LoVo (cell line): ENCODE results near the gene TRAF2.

ENCODE experiments used
- DNase-seq: peaks from one replicate; pipeline ENCODE4 v3.0.0-alpha.2; 2016; ENCODE audit warnings: low spot score

The TRAF2 gene

GRCh38 chr9:136847088-136847825 lies 39.1 kb upstream of the TRAF2 start:
- DNase-seq, result peak; percentile 36

DNA sequence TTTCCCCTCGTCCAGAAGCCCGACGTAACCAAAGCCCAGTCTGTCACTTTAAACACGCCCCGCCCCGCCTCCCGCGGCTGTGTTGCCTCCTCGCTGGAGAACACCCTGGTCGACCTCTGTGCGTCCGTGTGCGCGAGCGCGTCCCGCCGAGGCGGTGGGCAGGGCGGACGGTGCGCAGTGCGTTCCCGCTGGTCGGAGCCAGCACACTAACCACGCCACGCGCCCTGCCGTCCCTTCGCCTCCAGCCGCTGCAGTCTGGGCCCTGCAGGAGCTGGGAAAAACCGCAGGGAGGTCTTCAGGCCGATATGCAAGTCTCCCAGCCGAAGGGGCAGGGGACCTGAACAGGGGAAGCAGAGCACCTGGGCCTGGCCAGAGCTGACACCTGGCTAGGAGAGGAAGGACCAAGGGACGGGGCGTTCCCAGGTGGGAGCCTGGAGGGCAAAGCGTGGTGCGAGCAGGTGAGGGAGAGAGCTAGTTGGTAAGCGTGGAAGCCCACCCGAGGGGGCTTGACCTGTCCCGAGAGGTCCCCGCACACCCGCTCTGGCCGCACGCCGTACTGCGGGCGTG lies 38.4 kb upstream of the TRAF2 start:
- peak; percentile 80 for DNase-seq

DNA sequence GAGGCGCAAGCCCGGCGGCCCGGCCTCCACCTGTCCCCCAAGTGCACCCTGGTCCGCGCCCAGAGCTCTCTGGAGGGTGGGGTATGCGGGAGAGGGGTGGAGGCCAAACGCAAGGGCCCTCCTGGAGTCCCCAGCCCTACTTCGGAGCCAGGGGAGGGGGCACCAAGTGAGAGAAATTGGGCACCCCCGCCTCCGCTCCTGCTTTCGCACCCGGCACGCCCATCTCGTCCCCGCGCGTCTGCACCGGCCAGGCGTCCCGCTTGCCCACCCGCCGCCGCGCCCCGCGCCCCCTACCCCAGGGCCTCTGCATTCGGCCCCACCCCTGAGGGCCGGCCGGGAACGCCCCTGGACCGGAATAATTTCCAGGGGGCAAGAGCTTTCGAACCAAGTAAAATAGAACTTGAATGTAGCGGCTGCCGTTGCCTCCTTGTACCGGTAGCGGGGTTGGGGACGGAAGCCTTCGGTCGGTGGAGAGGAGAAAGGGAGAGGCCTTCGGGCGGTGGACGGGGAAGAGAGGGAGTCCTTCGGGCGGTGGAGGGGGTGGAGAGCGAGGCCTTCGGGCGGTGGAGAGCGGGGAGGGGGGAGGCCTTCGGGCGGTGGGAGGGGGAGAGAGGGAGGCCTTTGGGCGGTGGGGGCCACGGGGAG lies 37.8 kb upstream of the TRAF2 start:
- no peak for DNase-seq

DNA sequence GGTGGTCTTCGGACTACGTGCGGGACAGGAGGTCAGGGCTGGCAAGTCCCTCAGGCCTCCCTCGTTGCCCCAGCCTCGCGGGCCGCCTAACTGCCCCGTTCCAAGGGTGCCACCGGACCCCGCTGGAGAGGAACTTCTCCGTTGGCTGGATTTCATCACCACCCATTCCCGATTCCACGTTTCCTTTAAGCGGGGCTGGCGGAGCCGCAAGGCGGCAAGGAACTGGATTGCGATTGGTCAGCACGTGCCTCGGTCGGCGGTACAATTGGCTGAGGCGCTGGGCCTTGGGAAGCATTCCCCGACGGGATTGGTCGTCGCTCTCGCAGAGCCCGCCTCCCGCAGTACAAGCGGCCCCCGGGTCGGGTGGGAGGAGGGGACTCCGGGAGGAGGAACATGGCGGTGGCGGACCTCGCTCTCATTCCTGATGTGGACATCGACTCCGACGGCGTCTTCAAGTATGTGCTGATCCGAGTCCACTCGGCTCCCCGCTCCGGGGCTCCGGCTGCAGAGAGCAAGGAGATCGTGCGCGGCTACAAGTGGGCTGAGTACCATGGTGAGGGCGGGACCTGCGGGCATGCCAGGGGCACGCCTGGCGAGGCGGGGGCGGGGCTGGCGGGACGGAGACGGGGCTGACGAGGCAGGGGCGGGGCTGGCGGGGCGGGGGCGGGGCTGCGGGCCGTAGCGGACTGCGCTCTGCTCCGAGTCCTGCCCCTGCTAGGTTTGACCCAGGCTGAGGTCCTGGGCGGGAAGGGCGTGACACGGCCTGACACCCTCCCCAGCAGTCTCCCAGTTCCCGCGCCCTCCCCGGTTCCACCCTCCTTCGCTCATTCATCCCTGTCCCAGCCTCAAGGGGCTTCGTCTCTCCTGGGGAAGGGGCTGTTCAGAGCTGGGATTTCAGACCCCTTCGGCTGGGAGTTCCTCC lies 37.0 kb upstream of the TRAF2 start, which contains the start of gene PHPT1:
PHPT1 (plus strand) TSS at position 372 of the 922 bp plus-strand sequence; CDS start at position 394, 22 bp downstream.
- peak; percentile 99 for DNase-seq

DNA sequence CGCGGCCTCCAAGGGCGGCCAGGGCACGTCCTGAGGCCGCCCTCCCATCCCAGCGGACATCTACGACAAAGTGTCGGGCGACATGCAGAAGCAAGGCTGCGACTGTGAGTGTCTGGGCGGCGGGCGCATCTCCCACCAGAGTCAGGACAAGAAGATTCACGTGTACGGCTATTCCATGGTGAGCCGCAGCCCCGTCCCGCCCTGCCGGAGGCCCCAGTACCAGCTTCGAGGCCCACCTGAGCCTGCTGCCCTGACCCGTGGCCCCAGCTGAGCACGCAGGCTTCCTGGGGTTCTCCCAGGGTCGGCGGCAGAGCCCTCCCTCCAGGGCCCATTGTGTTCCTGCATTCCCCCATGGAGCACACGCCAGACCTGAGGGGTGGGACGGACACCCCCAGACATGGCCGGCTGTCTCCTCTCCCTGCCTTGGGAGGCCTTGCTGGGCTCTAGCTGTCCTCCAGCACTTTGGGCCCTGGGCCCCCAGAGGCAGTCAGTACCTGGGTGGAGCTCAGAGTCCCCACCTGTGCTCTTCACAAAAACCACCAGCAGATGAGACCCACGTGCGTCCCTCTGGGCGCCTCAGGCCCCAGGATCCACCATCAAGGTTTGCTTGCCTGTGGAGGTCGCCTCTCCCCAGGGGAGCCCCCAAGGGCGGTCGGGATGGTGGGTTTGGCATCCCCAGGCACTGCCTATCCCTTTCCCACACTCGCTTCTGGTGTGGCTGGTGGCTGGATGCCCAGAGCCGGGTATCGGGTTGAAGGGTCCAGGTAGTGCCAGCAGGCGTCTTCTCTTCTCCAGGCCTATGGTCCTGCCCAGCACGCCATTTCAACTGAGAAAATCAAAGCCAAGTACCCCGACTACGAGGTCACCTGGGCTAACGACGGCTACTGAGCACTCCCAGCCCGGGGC lies 36.1 kb upstream of the TRAF2 start:
- DNase-seq, result no peak

DNA sequence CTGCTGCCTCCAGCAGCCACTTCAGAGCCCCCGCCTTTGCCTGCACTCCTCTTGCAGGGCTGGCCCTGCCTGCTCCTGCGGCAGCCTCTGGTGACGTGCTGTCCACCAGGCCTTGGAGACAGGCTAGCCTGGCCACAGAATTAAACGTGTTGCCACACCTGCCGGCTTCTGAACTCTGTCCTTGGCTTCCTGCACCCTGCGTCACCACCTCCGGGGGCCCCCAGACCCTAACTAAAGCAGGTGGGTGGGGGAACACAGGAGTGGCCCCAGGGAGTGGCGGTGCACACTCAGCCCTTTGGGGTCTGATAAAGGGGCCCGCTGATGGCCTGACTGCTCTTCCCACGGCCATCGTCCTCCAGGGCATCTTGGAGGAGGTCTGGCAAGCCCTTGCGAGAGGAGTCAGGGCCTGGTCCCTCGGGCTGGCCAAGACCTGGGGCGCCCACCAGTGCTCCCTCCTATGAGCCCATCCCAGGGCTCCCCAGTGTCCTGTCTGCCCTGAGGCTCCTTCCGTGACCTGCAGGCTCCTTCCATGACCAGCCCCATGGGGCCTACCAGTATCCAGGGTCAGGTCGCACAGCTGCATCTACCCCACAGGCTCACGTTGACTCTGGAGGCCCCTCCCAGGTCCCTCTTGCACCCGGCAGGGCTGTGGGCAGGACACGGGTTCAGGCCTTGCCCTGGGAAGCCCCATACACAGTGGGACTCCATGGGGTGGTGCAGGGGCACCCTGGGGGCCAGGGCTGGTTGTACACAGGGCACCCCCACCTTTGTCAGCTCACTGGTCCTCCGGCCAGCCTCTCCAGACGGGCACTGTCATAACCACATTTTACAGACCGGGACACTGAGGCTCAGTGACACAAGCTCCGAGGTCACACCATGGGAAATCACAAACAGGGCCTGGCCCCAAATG lies 35.2 kb upstream of the TRAF2 start:
- DNase-seq, result no peak

- DNase-seq, result no peak
Measured at GRCh38 chr9:136851941-136852663, 34.2 kb upstream of the TRAF2 start, which contains the start of gene MAMDC4. Gene MAMDC4 (plus strand): TSS chr9:136852346. CDS start chr9:136852417, 71 bp downstream.

DNA sequence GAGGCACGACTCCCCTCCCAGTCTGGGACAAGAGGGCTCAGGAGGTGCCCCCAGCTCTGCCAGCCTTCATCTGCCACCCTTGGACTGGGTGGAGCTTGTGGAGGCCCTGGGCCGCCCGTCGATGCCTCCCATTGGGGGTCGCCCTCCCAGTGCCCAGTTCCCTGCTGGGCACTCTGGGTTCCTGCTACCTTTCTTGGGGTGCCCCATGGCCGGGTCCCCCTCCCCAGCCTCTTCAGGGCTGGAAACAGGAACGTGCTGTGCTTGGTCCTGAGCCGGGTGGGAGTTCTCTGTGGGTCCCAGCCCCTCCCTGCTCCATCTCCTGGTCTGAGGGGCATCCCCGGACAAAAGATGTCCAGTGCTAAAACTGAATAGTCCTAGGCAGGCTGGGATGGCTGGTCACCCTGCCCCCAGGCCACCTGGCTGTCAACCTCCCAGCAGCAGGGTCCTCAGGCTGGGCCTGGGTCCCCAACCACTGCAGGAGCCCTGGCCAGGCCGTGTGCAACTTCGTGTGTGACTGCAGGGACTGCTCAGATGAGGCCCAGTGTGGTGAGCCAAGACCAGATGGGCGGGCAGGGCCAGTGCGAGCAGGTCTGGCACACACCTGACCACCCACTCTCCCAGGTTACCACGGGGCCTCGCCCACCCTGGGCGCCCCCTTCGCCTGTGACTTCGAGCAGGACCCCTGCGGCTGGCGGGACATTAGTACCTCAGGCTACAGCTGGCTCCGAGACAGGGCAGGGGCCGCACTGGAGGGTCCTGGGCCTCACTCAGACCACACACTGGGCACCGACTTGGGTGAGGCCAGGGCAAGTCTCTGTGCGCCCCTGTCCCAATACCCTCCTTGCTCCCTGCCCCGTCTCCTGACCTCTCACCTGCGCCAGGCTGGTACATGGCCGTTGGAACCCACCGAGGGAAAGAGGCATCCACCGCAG lies 33.4 kb upstream of the TRAF2 start:
- DNase-seq, result no peak

- no peak for DNase-seq
Measured at GRCh38 chr9:136853596-136854112, 32.7 kb upstream of the TRAF2 start.

- DNase-seq, result no peak
Measured at GRCh38 chr9:136854113-136854841, 32.0 kb upstream of the TRAF2 start.

DNA sequence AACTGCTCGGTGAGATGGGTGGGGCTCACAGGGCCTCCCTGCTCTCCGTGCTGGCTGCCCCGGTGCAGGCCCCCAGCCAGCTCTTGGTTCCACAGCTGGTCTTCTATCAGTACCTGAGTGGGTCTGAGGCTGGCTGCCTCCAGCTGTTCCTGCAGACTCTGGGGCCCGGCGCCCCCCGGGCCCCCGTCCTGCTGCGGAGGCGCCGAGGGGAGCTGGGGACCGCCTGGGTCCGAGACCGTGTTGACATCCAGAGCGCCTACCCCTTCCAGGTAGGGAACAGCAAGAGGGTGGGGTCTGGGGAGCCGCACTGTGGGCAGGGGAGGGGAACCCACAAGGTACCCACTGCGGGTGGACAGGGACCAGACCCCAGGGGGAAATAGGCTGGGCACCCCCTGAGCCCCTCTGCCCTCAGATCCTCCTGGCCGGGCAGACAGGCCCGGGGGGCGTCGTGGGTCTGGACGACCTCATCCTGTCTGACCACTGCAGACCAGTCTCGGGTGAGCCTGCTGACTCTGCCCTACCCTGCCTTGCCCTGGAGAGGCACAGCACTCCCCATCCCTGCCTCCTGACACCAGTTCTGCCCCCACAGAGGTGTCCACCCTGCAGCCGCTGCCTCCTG lies 31.4 kb upstream of the TRAF2 start:
- no peak for DNase-seq

DNA sequence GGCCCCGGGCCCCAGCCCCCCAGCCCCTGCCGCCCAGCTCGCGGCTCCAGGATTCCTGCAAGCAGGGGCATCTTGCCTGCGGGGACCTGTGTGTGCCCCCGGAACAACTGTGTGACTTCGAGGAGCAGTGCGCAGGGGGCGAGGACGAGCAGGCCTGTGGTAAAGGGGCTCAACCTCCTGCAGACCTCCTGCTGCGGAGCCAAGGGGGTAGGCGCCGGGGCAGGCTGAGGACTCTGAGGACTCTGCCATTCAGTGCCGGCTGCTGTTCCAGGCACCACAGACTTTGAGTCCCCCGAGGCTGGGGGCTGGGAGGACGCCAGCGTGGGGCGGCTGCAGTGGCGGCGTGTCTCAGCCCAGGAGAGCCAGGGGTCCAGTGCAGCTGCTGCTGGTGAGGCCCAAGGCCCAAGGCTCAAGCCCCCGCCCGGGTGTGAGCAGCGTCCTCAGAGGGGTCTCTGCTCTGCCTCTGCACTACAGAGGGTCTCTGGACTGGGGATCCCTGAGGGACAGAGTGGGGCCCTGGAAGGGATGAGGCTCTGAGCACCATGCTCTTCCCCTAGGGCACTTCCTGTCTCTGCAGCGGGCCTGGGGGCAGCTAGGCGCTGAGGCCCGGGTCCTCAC lies 30.7 kb upstream of the TRAF2 start:
- DNase-seq, result no peak

- DNase-seq, result no peak
Measured at GRCh38 chr9:136856079-136856476, 30.2 kb upstream of the TRAF2 start.

- DNase-seq, result no peak
Measured at GRCh38 chr9:136856541-136857141, 29.7 kb upstream of the TRAF2 start.

DNA sequence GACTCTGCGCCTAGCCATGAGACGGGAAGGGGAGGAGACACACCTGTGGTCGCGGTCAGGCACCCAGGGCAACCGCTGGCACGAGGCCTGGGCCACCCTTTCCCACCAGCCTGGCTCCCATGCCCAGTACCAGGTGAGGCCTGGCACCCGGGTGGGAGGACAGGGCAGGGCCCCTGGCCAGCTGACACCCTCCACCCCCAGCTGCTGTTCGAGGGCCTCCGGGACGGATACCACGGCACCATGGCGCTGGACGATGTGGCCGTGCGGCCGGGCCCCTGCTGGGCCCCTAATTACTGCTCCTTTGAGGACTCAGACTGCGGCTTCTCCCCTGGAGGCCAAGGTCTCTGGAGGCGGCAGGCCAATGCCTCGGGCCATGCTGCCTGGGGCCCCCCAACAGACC lies 29.1 kb upstream of the TRAF2 start:
- DNase-seq, result no peak
